HG03354 (cell line): ENCODE measurements around the gene IRS2.

ENCODE experiments used
- ATAC-seq: cut with Tn5 transposase; IDR thresholded peaks from one replicate; pipeline ENCODE4 v1.9.1; 2021; ENCODE audit warnings: mild to moderate bottlenecking; ENCODE audit not compliant: unreplicated experiment, poor library complexity, severe bottlenecking

IRS2 gene

DNA sequence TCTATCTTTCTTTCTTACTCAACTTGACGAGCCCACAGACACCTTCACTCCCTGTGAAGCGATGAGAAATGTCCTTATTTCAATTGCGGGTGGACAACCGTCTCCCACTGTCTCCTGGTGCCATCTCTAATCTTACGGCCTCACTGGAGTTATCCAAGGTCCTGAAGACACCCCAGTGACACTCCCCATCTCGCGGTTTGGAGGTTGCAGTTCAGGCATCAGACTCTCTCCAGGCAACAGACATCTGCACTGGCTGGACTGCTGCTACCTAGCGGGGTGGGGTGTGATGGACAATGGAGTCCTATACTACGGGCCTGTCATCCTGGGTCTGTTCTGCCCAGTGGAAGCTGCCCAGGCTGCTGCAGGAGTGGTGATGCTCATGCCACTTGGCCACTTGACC is 18.3 kb upstream of the IRS2 start:
- no peak for ATAC-seq

- ATAC-seq: no peak
Observed at GRCh38 chr13:109803825-109804224, 17.4 kb upstream of the IRS2 start.

DNA sequence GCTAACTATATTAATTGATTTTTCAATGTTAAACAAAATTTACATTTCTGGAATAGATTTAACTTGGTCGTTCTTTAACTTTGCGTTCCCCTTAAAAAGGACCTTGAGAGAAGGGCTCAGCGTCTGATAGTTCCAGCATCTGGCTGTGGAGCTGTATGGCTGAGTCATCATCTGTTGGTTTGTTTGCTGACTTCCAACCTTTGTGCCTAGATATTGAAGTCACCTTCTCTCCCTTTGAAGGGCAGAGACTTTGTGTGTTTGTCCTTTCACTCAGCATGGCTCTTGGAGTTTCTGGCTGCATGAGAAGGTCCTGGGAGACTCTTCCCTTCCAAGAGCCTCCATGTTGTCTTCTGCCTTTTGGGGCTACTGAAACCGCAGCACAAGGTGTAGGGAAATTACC is 16.6 kb upstream of the IRS2 start:
- no peak for ATAC-seq

- no peak for ATAC-seq
Observed at GRCh38 chr13:109795011-109795410, 8.6 kb upstream of the IRS2 start.

- ATAC-seq: no peak
Observed at GRCh38 chr13:109794095-109794494, 7.7 kb upstream of the IRS2 start.

DNA sequence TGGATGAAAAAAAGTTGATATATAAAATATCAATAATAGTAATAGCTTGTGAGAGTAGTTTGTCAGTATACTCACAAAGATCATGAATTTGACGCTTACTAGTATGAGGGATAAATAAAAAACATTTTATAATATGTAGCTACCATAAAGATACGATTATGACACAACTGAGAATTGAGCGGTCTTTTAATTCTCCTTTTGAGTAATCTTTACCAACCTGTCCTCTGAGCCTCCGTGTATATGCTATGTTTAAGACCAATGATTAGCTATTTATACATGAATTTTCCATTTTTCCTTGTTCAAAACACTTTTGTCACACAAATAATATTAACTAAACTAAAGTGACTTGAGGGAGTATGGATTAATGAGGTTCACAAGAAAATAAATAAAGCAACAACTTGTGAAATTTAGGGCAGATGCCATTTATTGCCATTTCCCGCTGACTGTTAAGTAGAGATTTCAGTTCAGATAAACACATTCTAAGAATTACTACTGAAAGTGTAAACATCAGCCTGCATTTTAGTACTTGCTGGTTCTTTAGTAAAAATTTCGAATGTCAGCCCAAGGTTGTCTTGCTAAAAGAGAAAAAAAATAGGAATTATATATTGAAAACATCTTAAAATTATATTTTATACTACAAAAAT is 6.2 kb upstream of the IRS2 start:
- no peak for ATAC-seq

DNA sequence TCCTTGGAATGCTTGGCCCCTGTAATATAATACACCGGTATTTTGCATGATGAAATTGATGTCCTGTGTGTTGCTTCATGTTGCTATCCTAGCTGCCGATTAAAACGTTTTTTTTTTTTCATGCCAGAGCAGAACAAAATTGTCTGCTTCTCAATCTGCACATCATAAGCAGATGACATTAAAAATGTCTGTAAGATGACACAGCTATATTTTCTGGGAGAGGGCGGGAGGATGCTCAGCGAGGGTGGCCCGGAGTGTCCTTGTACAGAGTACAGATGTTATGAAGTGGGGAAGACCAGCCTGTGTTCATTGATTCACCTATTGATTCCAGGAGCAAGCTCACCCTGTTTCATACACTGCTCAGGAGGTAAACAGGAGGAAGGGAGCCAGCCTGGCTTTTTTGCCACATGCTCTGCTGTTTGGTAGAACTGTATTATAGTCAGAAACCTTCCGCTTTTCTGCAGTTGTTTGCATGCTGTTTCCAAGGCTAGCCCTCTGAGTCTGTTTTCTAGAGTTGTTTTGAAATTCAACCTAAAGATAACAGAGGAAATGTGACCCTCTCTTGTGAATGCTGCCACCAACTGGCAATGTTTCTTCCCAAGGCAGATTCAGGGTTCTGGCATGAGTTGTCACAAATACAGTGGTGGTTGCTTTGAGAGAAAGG is 4.7 kb upstream of the IRS2 start:
- no peak for ATAC-seq

DNA sequence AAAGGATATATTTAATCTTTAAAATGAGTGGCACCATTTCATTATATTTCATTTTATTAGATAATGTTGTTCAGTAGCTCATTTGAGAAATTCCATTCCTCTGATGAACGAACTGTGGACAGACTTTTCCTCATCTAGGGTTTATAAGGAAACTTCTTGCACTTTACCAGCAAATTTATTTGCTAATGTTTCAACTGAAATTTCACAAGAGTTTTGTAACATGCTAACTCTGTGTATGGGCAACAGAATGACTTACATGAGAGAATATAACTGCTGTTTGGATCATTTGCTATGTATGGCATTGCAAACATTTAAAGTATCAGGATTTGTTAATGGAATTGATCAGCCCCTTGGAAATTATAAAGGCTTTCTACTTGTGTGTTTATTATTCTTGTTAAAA is 3.7 kb upstream of the IRS2 start:
- ATAC-seq: no peak

GRCh38 chr13:109789262-109789661 is 2.9 kb upstream of the IRS2 start:
- ATAC-seq: no peak

GRCh38 chr13:109788372-109789111 is 2.2 kb upstream of the IRS2 start:
- ATAC-seq: no peak

GRCh38 chr13:109787135-109787954 is 962 bp upstream of the IRS2 start:
- ATAC-seq: peak; percentile 7

GRCh38 chr13:109785892-109786450 is 412 bp downstream of the IRS2 start:
- ATAC-seq: peak; percentile 24

- peak; percentile 1 for ATAC-seq
Observed at GRCh38 chr13:109785141-109785891, 1.1 kb downstream of the IRS2 start.

- ATAC-seq: peak; percentile 26
Observed at GRCh38 chr13:109784590-109785140, 1.7 kb downstream of the IRS2 start.

DNA sequence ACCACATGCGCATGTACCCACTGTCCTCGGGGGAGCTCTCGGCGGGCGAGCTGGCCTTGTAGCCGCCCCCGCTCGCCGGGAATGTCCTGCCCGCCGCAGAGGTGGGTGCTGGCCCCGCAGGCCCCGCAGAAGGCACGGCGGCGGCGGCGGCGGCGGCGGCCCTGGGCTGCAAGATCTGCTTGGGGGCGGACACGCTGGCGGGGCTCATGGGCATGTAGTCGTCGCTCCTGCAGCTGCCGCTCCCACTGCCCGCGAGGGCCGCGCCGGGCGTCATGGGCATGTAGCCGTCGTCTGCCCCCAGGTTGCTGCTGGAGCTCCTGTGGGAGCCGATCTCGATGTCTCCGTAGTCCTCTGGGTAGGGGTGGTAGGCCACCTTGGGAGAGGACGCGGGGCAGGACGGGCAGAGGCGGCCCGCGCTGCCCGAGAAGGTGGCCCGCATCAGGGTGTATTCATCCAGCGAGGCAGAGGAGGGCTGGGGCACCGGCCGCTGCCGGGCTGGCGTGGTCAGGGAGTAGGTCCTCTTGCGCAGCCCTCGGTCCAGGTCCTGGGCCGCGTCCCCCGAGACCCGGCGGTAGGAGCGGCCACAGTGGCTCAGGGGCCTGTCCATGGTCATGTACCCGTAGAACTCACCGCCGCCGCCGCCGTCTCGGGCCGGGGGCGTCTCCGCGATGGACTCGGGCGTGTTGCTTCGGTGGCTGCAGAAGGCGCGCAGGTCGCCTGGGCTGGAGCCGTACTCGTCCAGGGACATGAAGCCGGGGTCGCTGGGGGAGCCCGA is 2.4 kb downstream of the IRS2 start:
- ATAC-seq: no peak

- no peak for ATAC-seq
Observed at GRCh38 chr13:109783447-109783814, 3.0 kb downstream of the IRS2 start.

- ATAC-seq: no peak
Observed at GRCh38 chr13:109782823-109783431, 3.5 kb downstream of the IRS2 start.
